SW 1271 (cell line): Measurements from ENCODE around the gene ARFIP1.
"Not testable (repeated sequence)": the region's sequence is repeated elsewhere in the genome, so short reads cannot be mapped to it uniquely, and the experiment has no call there.

Experiments
- DNase-seq, 2 experiments: peaks; one replicate each; lab custom pipeline; 2025; lab: John Stamatoyannopoulos, UW

ARFIP1 gene

DNA sequence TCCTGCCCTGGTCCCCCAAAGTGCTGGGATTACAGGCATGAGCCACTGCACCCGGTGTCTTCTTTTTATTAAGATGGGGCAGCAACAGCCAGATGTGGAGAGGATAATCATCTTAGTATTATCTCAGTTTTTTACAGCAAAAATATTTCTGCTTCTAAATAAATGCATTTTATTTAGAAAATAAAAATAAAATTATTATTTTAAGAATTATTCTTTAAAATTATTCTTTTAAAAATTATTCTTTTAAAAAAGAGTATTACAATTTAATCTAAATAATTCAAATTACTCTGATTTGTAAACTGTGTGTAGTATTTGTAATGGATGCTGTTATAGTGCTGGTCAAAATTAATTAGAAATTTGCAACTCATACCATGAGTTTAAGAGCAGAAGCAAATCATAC lies 67.6 kb downstream of the ARFIP1 start:
- DNase-seq, result no peak

DNA sequence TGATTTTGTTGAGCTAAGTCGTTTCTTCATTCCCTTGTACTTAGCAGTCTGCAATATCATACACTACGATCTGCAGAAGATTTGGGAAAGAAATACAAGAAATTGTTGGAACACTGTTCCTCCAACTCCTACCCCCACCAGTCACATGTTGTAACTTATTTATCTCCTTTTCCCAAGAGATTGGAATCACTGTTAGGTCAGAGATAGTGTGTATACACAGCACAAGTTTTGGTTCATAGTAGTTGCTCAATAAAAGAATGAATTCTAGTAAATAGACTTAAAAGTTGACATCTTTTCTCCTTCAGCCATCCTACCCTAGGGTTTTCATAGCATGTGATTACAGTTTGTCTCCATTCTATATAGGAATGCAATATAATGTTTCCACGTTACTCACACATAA lies 68.8 kb downstream of the ARFIP1 start:
- no peak for DNase-seq

DNA sequence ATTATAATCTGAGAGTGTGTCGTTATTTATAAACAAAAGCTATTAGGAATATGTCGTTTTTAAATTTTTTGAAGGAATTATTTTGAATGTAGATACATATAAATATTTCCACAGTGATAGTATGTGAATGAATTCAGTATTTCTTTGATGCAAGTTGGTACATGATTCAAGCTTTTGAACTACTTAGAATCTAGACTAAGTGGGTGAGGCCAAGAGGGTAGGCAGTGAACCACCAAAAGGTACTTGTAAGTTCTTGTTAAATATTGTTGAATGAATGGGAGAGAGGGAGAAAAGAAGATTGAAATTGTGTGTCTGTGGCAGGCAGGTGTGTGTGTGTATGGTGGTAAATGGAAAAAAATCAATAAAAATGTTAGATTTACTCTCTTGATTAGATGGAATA lies 69.6 kb downstream of the ARFIP1 start:
- no peak for DNase-seq

DNA sequence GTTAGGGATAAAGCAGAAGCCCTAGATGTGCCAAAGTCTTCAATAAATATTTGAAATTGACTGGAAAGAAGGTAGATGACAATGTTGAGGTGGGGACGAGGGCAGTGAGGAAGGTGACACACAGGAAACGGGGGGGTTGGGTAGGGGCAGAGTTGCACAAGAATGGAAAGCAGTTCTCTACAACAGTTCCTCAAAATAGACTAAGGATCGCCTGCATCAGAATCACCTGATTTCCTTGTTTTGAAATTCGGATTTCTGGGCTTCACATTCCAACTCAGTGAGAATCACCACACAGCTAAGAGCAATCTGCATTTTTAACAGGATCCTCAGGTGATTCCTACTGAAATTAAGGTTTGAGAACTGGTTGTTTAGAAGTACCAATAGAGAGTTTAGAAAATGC lies 70.6 kb downstream of the ARFIP1 start:
- peak in 1 of 2 experiments; percentile 11 for DNase-seq

DNA sequence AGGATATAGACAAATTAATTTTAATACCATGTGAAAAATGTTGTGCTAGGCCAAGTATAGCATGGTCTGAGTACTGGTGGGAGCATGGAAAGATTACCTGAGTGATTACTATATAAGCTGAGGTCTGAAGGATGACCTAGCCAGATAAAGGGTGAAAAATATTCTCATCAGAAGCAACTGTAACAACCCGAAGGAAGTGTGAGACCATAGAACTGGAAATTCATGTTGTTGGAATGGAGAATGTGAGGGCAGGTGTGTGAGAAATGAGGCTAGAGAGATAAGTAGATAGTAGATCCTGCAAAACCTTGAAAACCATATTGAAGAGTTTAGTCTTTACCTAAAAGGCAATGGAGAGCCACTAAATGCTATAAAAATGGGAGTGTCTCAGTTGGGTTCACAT lies 71.5 kb downstream of the ARFIP1 start:
- DNase-seq, result no peak

DNA sequence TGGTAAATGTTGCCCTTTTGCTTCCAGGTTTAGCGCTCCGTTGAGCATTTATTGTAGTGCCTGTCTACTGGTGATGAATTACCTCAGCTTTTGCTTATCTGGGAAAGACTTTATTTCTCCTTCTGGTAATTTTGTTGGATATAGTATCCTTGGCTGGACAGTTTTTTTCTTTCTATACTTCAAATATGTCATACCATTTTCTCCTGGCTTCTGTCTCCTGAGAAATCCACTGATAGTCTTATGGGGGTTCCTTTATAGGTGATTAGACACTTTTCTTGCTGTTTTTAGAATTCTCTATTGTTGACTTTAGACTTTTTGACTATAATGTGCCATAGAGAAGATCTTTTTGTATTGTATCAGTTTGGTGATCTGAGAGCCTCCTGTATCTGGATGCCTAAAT lies 73.5 kb downstream of the ARFIP1 start:
- DNase-seq, result no peak

DNA sequence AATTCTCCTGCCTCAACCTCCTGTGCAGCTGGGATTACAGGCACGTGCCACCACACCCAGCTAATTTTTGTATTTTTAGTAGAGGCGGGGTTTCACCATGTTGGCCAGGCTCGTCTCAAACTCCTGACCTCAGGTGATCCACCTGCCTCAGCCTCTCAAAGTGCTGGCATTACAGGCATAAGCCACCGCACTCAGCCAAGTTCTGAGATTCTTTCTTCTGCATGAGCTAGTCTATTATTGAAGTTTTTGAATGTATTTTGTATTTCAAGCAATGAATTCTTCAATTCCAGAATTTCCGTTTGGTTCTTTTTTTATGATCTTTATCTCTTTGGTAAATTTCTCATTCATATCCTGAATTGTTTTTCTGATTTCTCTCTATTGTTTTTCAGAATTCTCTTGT lies 74.3 kb downstream of the ARFIP1 start:
- not testable (repeated sequence) for DNase-seq

DNA sequence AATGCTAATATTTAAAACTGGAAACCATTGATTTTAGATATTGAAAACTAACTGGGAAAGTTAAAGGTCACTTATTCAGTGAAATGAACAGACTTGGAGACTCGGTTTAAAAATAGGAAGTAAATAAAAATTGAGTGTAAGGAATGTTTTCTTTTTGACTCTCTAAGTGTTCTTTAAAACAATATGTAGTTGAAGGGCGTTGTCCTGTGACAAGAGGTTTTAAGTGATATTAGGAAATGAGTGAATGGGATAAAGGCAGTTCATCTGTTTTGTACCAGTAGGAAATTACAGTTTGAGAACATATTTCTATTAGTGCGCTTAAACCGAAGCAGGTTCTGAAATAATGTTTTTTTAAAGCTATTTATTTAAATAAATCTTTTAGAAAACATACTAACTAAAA lies 77.2 kb downstream of the ARFIP1 start:
- DNase-seq, result no peak

DNA sequence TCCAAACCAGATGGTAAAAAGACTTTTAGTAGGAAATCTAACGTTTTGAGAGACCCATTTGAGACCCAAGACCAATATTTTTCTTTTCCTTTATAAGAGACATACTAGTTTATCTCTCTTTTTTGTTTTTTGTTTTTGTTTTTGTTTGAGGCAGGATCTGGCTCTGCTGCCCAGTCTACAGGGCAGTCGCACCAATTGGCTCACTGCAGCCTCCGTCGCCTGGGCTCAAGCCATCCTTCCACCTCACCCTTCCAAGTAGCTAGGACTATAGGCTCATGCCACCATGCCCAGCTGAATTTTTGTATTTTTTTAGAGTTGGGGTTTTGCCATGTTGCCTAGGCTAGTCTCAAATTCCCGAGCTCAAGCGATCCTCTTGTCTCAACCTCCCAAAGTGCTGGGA lies 79.2 kb downstream of the ARFIP1 start:
- no peak for DNase-seq

DNA sequence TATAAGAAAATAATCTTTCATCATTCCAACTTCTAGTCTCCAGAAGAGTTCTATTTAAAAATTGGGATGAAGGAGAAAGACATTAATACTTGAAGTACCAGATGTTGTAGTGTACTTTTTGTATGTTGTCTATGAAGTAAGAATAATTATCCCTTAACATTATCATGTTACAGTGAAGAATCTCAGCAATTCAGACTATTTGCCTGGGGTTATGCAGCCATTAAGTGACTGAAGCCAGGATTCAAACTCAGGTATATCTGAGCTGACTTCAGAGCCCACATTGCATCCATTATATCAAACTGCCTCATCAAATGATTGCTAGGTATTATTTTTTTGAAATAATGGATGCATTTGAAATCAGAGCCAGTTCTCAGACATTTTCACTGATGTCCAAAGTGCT lies 80.3 kb downstream of the ARFIP1 start:
- no peak for DNase-seq

DNA sequence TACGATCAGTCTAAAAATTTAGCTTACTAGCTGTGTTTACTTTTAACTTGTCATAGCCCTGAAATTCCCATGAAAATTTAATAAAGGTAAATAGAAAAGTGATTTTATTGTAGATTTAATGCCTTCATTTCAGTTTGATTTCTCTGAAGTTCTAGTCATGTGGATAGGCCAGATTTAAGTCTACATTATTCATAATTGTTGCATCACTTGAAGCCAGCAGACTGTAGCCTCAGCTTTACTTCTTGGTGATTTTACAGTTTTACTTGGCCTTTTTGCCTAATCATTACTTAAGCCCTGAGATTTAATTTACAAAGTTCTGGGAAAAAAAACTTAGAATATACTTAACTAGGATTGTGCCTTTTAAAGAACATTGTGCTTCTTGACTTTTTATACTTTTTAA lies 82.9 kb downstream of the ARFIP1 start:
- no peak for DNase-seq

DNA sequence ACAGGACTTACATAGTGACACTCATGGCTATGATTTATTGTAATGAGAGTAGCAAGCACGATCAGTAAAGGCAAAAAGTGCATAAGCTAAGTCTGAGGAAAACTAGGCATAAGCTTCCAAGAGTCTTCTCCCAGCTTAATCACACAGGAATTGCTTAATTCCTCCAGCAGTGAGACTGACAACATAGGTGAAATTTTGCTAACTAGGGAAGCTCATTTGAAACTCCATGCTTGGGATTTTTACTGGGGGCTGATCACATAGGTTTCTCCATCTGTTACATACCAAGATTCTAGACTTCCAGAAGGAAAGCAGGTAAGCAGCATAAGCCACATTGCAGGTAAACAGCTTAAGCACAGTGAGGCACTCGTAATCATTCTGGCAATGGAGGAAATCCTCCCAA lies 84.6 kb downstream of the ARFIP1 start:
- DNase-seq, result no peak

DNA sequence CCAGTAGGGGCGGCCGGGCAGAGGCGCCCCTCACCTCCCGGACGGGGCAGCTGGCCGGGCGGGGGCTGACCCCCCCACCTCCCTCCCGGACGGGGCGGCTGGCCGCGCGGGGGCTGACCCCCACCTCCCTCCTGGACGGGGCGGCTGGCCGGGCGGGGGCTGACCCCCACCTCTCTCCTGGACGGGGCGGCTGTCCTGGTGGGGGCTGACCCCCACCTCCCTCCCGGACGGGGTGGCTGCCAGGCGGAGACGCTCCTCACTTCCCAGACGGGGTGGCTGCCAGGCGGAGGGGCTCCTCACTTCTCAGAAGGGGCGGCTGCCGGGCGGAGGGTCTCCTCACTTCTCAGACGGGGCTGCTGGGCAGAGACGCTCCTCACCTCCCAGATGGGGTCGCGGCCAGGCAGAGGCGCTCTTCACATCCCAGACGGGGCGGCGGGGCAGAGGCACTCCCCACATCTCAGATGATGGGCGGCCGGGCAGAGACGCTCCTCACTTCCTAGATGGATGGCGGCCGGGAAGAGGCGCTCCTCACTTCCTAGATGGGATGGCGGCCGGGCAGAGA lies 86.8 kb downstream of the ARFIP1 start:
- DNase-seq, result not testable (repeated sequence)

DNA sequence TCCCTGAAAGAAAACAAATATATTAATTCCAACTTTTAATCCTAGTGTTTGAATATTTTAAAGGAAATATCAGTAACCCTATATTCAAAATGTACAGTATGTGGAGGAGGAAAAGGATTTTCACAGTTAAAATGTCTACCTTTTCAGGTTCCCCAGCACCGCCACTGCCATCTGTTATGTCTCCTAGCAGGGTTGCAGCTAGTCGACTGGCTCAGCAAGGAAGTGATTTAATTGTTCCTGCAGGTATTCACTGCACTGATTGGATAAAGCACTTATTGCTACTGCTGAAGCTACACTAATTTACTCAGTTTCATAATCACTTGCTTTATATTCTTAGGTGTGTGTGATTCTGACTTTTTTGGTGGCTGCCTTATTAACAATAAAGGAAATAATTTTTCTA lies 90.9 kb downstream of the ARFIP1 start:
- DNase-seq, result no peak

DNA sequence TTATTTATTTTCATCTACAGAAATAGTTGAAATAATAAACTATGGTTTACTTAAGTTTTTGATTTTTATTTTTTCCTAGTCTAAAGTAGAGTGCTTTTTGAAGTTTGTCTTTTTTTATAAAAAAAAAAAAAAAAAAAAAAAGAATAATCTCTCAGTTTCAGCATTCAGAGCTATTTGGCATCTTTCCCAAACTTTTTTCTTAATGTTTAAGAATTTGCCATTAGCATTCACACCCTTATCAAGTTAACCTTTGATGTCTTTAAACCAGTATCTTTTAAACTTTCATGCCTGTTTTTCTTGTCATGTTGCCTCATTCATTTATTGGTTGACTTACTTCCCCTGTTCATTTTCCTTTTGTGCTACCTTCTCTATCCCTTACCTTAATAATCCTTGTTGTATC lies 95.5 kb downstream of the ARFIP1 start:
- DNase-seq, result no peak

DNA sequence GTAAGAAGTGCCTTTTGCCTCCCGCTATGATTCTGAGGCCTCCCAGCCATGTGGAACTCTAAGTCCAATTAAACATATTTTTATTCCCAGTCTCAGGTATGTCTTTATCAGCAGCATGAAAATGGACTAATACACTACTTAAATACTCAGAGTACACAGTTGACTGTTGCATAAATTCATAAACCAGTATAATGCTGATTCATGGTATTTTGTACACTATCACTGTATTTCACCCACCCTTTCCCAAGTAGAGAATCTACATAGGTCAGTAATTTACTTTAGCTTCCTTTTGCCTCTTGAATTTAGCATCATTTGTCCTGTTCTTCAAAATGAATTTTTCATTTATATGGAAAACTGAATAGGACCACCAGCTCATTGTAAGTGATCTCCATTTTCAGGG lies 98.1 kb downstream of the ARFIP1 start:
- DNase-seq, result no peak

DNA sequence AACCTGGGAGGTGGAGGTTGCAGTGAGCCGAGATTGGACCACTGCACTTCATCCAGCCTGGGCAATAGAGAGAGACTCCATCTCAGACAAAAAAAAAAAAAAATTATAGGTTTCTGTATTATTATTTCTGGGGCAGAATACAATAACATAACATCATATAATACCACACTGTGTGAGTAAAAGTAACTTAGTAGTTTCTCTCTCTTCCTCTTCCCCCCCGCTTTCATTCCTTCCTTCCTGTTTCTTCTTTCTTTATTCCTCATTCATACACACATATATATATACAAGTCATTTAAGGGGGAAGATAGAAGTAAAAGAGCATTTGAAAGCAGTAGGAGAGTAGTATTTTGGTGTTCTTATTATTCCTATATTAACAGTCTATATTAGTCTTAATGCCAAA lies 100.5 kb downstream of the ARFIP1 start:
- DNase-seq, result no peak

DNA sequence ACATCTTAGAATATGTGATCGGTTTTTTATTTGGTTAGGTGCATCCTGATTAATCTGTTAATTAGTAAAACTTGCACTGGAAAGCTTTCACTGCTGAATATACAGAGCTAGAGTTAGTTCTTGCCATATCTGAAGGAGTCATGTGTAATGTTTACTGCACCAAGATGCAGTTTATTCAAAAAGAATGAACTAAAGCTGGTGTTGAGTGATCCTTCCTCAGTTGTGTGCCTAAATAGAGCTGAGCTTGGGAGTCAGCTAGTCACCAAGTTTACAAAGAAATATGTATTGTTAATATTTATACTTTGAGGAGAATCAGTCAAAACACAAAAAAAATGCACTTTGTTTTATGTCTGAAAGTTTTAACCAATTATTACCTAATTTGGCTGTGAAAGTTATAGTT lies 102.2 kb downstream of the ARFIP1 start:
- no peak for DNase-seq

DNA sequence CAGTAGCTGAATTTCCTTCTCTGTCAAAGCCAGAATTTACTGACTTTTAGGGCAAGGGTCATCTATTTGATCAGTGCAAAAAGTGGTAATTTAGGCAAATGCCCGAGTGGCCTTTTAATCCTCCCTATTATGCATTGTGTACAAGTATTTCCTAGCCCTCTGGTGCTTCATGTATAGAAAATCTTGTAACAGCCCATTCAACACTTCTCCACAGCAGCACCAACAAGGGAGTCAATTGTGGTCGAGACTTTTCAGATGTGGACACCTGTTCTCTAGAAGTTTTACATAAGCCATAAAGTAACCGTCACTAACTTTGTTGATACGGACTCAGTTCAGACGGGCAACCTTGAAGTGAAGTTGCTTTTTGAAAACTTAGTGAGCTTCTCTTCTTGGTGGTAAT lies 105.4 kb downstream of the ARFIP1 start:
- DNase-seq, result no peak

DNA sequence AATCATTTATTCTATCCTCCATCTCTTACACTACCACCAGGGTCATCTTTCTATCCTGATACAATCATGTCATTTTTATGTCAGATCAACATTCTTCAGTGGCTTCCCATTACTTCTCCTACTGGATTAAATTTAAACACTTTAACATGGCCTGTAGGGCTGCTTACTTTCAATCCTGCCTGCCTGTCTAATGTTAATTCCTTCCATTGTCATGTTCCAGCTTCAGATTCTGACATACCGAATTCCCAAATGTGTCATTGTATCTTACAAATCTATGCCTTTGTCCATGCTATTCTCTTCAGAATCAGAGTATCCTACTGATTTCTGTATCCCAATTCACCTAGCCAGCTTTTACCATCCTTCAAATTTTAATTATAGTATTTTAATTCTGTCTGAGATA lies 106.4 kb downstream of the ARFIP1 start:
- no peak for DNase-seq

DNA sequence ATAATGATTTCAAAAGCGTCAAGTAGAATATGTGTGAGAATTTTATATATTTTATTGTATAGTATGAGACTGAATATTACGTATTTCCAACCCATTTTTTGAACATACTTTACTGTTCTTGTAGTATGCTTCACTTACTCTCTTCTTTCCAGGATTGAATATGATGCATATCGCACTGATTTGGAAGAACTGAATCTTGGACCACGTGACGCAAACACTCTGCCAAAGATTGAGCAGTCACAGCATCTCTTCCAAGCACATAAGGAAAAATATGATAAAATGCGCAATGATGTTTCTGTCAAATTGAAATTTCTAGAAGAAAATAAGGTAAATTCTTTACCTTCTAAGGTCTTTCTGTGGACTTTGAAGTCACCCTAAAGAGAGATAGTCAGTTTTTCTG lies 108.2 kb downstream of the ARFIP1 start:
- no peak for DNase-seq

DNA sequence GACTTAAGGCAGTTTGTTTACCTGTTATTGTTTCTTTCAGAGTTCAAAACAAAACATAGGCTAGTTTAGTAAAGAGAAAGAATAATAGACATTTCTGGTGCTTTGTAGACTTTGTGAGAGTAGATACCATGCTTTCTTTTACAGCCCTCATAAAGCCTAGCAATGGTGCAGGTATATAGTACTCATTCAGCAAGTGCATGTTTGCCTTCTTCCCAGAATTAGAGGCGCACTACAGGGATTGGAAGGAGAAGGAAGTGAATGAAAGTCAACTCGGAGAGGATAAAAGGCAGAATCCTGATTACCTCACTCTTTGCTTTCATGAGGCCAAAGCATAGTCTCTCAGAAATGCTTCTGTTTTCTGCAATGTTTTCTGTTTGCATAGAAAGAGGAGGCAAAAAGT lies 113.2 kb downstream of the ARFIP1 start:
- DNase-seq, result no peak

DNA sequence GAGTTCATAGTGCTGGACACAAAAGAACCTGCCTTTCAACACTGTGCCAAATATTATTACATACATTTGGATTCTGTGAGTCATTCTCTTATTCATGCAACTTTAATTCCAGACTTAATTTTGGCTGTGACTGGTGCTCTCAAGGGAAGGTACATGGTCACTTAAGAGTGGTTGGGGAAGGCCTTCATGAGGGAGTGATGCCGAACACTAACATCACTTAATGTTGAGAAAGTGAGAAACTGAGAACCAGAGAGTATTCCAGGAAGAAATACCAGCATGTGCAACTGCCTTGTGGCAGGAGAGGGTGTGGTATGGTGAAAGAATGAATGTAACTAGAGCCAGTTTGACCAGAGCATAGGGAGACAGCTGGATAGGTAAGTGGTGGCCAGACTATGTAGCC lies 114.9 kb downstream of the ARFIP1 start:
- no peak for DNase-seq

DNA sequence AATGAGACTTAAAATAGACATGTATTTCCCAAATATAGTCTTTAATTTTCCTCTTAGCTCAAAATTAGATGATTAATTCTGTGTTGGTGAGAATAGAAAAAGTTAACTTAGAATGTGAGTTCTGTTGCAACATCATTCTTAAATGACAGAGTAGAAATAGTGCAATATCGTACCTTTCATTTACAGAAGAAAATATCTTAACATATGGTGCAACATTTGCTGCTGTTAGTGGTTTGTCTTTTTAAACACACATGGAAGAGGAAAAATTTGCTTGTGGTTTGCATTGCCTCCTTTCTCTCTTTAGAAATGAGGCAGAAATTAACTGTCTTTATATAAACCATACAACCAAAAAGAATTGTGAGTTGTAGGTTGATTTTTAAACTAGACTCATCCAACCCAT lies 117.1 kb downstream of the ARFIP1 start:
- DNase-seq, result no peak

DNA sequence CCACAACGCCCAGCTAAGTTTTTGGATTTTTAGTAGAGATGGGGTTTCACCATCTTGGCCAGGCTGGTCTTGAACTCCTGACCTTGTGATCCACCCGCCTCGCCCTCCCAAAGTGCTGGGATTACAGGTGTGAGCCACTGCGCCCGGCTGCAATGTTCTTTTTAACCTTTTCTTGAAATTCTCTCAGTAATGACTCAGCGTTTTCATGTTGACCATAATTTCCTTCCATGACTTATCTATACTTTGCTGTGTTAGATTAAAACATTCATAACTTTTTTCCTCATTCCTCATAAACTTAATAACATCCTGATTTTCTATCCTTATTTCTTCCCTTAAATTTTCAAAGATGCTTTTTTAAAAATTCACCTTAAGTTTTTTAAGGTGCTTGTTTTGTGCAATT lies 118.4 kb downstream of the ARFIP1 start:
- DNase-seq, result not testable (repeated sequence)
